Bronchial epithelial cell (primary cell): Measurements from ENCODE around the gene FZD7. TPM values are rescaled to one million over a fixed set of nuclear protein-coding genes. Genes with fewer than 3 reads are reported as not detected.

ENCODE experiments used
- DNase-seq: peaks from one replicate; pipeline ENCODE4 v3.0.0-alpha.2; 2010; ENCODE audit warnings: low read depth
- FAIRE-seq: peaks from 2 replicates; lab custom pipeline; 2011; peaks lifted over from hg19 to GRCh38; lab: Jason Lieb, UNC
- H3K27me3 ChIP-seq: 2 replicates; pipeline ENCODE4 v1.5.1; 2011; ENCODE audit warnings: low read length; ENCODE audit not compliant: control insufficient read depth, insufficient read depth
- H3K36me3 ChIP-seq: 2 replicates; pipeline ENCODE4 v1.5.1; 2011; ENCODE audit warnings: low read length; ENCODE audit not compliant: control insufficient read depth, insufficient read depth
- H3K4me3 ChIP-seq: 2 replicates; pipeline ENCODE4 v1.5.1; 2011; ENCODE audit warnings: mild to moderate bottlenecking, low read depth, low read length, control low read depth
- total RNA-seq: library from RNA; depleted of rRNA; stranded (reverse); fragments of >200 nt; gene quantifications from 2 replicates; pipeline ENCODE4 v1.2.1, GENCODE V29; 2014
- TF ChIP-seq, protein P1 (sequence below): IDR thresholded peaks from 2 replicates; pipeline ENCODE4 v1.5.1; 2011; ENCODE audit warnings: mild to moderate bottlenecking, moderate library complexity, low read length, control low read depth, inconsistent platforms; ENCODE audit not compliant: insufficient read depth, severe bottlenecking

FZD7 gene
- total RNA-seq, 1 donor from 2014 or later: 1.8 TPM

DNA sequence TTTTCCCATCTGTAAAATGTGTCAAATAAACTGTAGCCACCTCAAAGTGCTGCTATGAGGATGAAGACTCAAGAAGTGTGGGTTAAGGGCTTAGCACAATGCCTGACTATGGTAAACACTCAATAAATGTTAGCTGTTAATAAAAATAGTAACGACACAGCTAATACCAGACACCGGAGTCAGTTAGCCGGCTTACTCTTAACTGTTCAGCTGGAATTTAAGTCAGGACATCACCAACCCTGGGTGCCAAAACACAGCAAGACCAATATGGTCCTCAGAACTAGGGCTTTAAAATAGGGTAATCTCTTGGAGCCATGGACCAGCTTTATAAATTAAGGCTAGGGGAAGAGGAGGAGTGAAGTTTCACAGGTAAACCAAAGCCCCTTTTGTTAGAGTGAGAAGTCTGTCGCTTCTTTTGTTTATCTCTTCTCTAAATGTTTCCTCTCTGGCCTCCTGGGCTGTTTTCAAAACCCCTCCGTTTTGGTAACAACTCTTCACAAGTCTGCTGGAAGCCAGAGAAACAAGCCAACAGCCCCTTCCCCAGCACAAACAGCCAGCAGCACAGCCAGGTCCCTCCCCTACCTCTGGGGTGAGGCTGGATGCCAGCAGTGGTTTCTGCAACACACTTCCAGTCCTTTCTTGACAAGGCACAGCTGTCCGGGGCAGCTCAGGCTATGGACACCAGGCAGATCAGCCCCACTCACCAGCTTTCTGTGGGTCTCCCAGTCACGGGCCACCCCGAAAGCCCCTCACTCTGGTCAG, 13.8 kb upstream of the FZD7 start:
- H3K36me3 ChIP-seq: no peaks in the 10 kb centered on the region
- no peak overlapping the region for H3K4me3 ChIP-seq
- DNase-seq (no peak), FAIRE-seq (no peak)
- peaks cover 3% of the 10 kb centered on the region for H3K27me3 ChIP-seq
- TF ChIP-seq, protein P1, sequence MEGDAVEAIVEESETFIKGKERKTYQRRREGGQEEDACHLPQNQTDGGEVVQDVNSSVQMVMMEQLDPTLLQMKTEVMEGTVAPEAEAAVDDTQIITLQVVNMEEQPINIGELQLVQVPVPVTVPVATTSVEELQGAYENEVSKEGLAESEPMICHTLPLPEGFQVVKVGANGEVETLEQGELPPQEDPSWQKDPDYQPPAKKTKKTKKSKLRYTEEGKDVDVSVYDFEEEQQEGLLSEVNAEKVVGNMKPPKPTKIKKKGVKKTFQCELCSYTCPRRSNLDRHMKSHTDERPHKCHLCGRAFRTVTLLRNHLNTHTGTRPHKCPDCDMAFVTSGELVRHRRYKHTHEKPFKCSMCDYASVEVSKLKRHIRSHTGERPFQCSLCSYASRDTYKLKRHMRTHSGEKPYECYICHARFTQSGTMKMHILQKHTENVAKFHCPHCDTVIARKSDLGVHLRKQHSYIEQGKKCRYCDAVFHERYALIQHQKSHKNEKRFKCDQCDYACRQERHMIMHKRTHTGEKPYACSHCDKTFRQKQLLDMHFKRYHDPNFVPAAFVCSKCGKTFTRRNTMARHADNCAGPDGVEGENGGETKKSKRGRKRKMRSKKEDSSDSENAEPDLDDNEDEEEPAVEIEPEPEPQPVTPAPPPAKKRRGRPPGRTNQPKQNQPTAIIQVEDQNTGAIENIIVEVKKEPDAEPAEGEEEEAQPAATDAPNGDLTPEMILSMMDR: no peak

DNA sequence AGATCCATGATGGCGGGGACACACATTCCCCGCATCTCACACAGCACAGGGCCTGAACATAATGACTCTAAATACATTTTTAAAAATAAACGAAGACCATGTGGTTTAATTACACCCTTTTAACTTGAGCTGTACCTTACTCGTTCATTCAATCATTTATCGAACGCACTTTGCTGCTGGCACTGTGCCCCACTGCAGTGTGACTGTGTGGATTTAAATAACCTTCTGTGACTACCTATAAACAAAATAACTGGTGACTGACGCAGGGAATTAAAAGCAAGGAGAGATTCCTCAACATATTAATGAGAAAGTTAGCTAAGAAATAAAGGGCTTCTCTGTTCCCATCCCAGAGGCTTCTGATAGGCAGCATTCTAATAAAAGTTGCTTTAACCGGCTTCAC, 10.9 kb upstream of the FZD7 start:
- H3K36me3 ChIP-seq: no peaks in the 10 kb centered on the region
- no peak overlapping the region for H3K4me3 ChIP-seq
- H3K27me3 ChIP-seq: peaks cover 1% of the 10 kb centered on the region
- TF ChIP-seq, protein P1: no peak
- no peak for DNase-seq
- FAIRE-seq: no peak

DNA sequence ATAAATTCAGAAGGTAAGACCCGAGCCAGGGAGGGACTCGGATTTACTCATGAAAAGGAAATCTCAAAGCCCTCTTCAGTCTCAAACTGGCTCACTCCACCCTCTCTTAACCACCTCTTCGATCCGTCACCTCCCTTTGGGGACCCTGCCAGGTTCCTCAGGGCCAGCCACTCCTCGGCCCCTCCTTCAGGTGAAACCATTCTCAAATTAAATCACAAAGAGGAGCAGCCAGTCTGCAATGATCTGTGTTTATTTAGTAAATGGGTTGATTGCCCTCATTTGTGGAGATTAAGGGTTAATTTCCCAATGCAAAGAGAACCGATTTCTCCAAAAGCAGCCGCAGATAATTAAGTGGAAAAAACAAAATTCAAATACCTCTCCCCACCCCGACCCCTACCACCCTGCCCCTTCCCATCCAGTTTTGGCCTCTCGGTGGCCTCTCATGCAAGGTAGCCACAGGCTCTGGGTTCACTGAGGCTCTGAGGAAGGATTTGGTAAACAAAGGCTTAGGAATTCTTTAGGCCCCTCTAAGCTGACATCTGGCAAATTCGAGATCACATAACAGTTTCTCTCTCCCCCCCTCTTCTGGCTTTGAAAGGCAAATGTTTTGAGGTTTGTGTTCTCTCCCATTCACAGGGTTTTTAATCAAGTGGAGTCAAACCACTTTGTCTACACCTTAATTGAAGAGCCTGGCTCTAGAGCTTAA, 10.3 kb upstream of the FZD7 start:
- Histone ChIP-seq H3K36me3 (no peaks in the 10 kb centered on the region), H3K4me3 (no peak overlapping the region), H3K27me3 (peaks cover 1% of the 10 kb centered on the region)
- no peak for DNase-seq
- TF ChIP-seq, protein P1: no peak
- FAIRE-seq: no peak

DNA sequence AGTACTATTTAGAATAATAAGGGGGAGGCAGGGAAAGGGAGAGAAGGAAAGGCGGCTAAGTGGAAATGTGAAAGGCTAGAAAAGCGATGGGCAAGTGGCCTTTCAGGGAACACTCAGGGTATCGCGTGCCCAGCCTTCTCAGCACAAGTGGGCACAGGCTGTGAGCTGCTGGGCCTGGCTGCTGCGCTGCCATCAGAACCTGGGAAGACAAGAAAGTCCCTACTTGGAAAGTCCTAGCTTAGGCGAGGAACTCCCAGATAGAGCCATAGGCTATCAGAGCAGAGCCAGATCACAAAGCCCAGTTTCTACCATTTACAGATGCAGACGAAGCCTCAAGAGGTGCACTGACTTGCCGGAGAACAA, 9.8 kb upstream of the FZD7 start:
- Histone ChIP-seq H3K4me3 (no peak overlapping the region), H3K27me3 (peaks cover 1% of the 10 kb centered on the region), H3K36me3 (no peaks in the 10 kb centered on the region)
- FAIRE-seq (no peak), DNase-seq (no peak)
- TF ChIP-seq, protein P1: no peak

DNA sequence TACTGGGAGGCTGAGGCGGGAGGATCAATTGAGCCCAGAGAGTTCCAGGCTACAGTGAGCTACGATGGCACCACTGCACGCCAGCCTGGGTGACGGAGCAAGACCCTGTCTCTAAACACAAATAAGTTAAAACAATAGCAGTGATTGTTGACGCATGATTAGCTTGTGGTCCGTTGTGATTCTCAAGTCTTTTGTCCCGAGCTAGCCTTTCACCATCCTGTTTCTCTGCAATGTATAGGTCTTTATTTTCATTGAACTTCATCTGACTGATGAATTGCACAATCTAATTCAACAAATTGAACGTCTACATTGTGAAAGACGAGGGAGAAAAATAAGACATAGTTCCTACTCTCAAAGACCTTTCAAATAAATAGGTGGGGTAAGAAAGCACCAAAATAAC, 8.8 kb upstream of the FZD7 start:
- FAIRE-seq: no peak
- DNase-seq: no peak

More for the DNA sequence above, 8.8 kb upstream of the FZD7 start:
- H3K4me3 ChIP-seq: no peak overlapping the region
- TF ChIP-seq, protein P1: no peak
- H3K36me3 ChIP-seq: no peaks in the 10 kb centered on the region
- peaks cover 1% of the 10 kb centered on the region for H3K27me3 ChIP-seq
